PC-3 (cell line): Measurements from ENCODE around the gene FXR2. TPM values are rescaled to one million over a fixed set of nuclear protein-coding genes. Genes with fewer than 3 reads are reported as not detected.

Source experiments
- ATAC-seq: fragments of 200-7000 bp; cut with Tn5 transposase; 2 replicates; pipeline ENCODE4 v1.9.1; 2020; ENCODE audit warnings: mild to moderate bottlenecking, moderate library complexity
- BruUV-seq: library from RNA; stranded (reverse); fragments of 400-500 nt; replicated peaks from 2 replicates; lab custom pipeline; 2021; lab: Mats Ljungman, UMichigan
- CTCF ChIA-PET: fragments of 300-600 bp; sonication (Branson Sonifier 250); formaldehyde crosslinking; loops from one replicate; lab custom pipeline; 2022; ENCODE audit warnings: antibody characterized with exemption; lab: Charles Lee
- POLR2A ChIA-PET: fragments of 300-600 bp; sonication (Branson Sonifier 250); formaldehyde crosslinking; loops from one replicate; lab custom pipeline; 2022; ENCODE audit warnings: antibody characterized with exemption; ENCODE audit not compliant: unreplicated experiment; lab: Charles Lee
- DNase-seq: peaks from one replicate; pipeline ENCODE4 v3.0.0-alpha.2; 2015
- H2AFZ ChIP-seq: fragments of 300-600 bp; sonication (generic); 2 replicates; pipeline ENCODE4 v1.6.0; 2016; ENCODE audit warnings: antibody characterized with exemption, low read length
- H3F3A ChIP-seq: fragments of 300-600 bp; sonication (generic); one replicate; pipeline ENCODE4 v1.6.0; 2017; ENCODE audit warnings: antibody characterized with exemption, low read length, control low read depth, mild to moderate bottlenecking; ENCODE audit not compliant: unreplicated experiment
- H3K27ac ChIP-seq: fragments of 300-600 bp; sonication (generic); 2 replicates; pipeline ENCODE4 v1.5.1; 2016; ENCODE audit warnings: mild to moderate bottlenecking, low read length
- H3K27me3 ChIP-seq: fragments of 300-600 bp; sonication (generic); 2 replicates; pipeline ENCODE4 v1.6.1; 2016; ENCODE audit warnings: low read length, mixed read lengths
- H3K36me3 ChIP-seq: fragments of 300-600 bp; sonication (generic); 2 replicates; pipeline ENCODE4 v1.6.1; 2016; ENCODE audit warnings: low read depth, mixed run types, low read length, mixed read lengths
- H3K4me1 ChIP-seq: fragments of 300-600 bp; sonication (generic); 2 replicates; pipeline ENCODE4 v1.5.1; 2016; ENCODE audit warnings: low read length; ENCODE audit not compliant: insufficient read depth
- H3K4me2 ChIP-seq: fragments of 300-600 bp; sonication (generic); 2 replicates; pipeline ENCODE4 v1.6.0; 2016; ENCODE audit warnings: low read length
- H3K4me3 ChIP-seq: fragments of 300-600 bp; sonication (generic); 2 replicates; pipeline ENCODE4 v1.5.1; 2016; ENCODE audit warnings: mild to moderate bottlenecking, low read length, mixed read lengths
- H3K79me2 ChIP-seq: fragments of 300-600 bp; sonication (generic); 2 replicates; pipeline ENCODE4 v1.6.1; 2017; ENCODE audit warnings: low read length, mixed read lengths
- H3K9ac ChIP-seq: fragments of 300-600 bp; sonication (generic); 2 replicates; pipeline ENCODE4 v1.6.0; 2016; ENCODE audit warnings: mild to moderate bottlenecking, low read length
- H3K9me2 ChIP-seq: fragments of 300-600 bp; sonication (generic); replicated peaks from 2 replicates; pipeline ENCODE4 v1.6.1; 2016; ENCODE audit warnings: mixed run types, low read length, mixed read lengths
- H3K9me3 ChIP-seq: fragments of 300-600 bp; sonication (generic); 2 replicates; pipeline ENCODE4 v1.6.1; 2016; ENCODE audit warnings: low read length, mixed read lengths
- H4K20me1 ChIP-seq: fragments of 300-600 bp; sonication (generic); 2 replicates; pipeline ENCODE4 v1.6.1; 2016; ENCODE audit warnings: low read length, mixed read lengths
- EZH2 ChIP-seq: fragments of 300-600 bp; sonication (generic); IDR thresholded peaks from one replicate; pipeline ENCODE4 v1.6.1; 2017; ENCODE audit warnings: antibody characterized with exemption, mild to moderate bottlenecking, low read length; ENCODE audit not compliant: unreplicated experiment
- EZH2phosphoT487 ChIP-seq: fragments of 300-600 bp; sonication (generic); IDR thresholded peaks from 2 replicates; pipeline ENCODE4 v1.6.1; 2018; ENCODE audit warnings: mild to moderate bottlenecking, antibody characterized with exemption, low read length, borderline replicate concordance
- intact Hi-C: fragments of 100-400 bp; cut with micrococcal nuclease; formaldehyde crosslinking; loops from 2 replicates; pipeline ENCODE4 v1.9.0; 2023
- total RNA-seq: library from RNA; depleted of rRNA; stranded (reverse); fragments of >200 nt; gene quantifications from 2 replicates; pipeline ENCODE4 v1.2.3, GENCODE V29; 2014
- TF ChIP-seq, protein P1 (sequence below): fragments of 300-600 bp; sonication (generic); conservative IDR thresholded peaks from 2 replicates; pipeline ENCODE4 v1.5.1; 2017; ENCODE audit warnings: antibody characterized with exemption, low read depth, mild to moderate bottlenecking, low read length

The FXR2 gene
- total RNA-seq, 1 experiment from 2014 or later, result 51.4 TPM

DNA sequence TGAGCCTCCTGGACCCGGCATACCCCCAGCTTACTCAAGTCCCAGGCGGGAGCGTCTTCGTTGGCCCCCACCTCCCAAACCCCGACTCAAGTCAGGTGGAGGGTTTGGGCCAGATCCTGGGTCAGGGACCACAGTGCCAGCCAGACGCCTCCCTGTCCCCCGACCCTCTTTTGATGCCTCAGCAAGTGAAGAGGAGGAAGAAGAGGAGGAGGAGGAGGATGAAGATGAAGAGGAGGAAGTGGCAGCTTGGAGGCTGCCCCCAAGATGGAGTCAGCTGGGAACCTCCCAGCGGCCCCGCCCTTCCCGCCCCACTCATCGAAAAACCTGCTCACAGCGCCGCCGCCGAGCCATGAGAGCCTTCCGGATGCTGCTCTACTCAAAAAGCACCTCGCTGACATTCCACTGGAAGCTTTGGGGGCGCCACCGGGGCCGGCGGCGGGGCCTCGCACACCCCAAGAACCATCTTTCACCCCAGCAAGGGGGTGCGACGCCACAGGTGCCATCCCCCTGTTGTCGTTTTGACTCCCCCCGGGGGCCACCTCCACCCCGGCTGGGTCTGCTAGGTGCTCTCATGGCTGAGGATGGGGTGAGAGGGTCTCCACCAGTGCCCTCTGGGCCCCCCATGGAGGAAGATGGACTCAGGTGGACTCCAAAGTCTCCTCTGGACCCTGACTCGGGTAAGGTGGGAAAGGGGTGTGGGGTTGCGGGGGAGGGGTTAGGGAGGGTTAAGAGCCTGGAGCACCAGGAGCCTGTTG lies 51.4 kb downstream of the FXR2 start:
- no peaks in the 10 kb centered on the region for H3K9me2 ChIP-seq
- peaks cover 42% of the 10 kb centered on the region for H3K79me2 ChIP-seq
- H3K4me2 ChIP-seq, result peak overlapping the region; percentile 100
- H3K9me3 ChIP-seq, result no peaks in the 10 kb centered on the region
- ChIA-PET CTCF (no interaction called here), POLR2A (no interaction called here)
- peaks cover 31% of the 10 kb centered on the region for H3K4me1 ChIP-seq
- no peaks in the 10 kb centered on the region for H3K27me3 ChIP-seq
- H4K20me1 ChIP-seq, result no peaks in the 10 kb centered on the region
- DNase-seq (no peak), ATAC-seq (no peak)
- H3K36me3 ChIP-seq, result peaks cover 14% of the 10 kb centered on the region; the same call in 1 of the 2 replicates
- BruUV-seq, result no TSS peak
- intact Hi-C loops, result no loop called here
- no peak overlapping the region for H3K27ac ChIP-seq
- no peaks in the 10 kb centered on the region for H3F3A ChIP-seq
- TF ChIP-seq EZH2 (no peak), EZH2phosphoT487 (no peak)
- TF ChIP-seq, protein P1, sequence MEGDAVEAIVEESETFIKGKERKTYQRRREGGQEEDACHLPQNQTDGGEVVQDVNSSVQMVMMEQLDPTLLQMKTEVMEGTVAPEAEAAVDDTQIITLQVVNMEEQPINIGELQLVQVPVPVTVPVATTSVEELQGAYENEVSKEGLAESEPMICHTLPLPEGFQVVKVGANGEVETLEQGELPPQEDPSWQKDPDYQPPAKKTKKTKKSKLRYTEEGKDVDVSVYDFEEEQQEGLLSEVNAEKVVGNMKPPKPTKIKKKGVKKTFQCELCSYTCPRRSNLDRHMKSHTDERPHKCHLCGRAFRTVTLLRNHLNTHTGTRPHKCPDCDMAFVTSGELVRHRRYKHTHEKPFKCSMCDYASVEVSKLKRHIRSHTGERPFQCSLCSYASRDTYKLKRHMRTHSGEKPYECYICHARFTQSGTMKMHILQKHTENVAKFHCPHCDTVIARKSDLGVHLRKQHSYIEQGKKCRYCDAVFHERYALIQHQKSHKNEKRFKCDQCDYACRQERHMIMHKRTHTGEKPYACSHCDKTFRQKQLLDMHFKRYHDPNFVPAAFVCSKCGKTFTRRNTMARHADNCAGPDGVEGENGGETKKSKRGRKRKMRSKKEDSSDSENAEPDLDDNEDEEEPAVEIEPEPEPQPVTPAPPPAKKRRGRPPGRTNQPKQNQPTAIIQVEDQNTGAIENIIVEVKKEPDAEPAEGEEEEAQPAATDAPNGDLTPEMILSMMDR, result no peak
- no peak overlapping the region for H2AFZ ChIP-seq
- H3K4me3 ChIP-seq, result peak overlapping the region; percentile 95
- peak overlapping the region; percentile 98 for H3K9ac ChIP-seq

DNA sequence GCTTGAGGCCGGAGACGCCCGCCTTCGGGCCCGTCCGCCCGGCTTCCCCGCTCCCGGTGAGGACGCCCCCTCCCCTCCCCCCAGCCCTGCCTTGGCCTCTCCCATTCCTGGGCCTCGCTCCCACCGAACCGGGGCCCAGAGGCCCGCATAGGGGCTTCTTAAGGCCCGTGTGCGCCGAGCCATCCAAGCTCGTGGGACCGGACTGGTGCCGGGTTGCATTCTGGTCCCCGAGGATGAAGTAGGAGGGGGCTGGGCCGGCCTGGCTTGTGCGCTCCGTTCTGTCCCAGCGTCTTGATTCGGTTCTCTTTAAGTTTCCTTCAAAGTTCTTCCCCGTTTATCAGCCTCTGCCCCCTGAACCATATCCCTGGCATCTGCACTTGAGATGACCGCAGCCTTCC lies 52.5 kb downstream of the FXR2 start:
- BruUV-seq, result TSS peak; percentile 25
- Histone ChIP-seq H3K4me1 (peaks cover 37% of the 10 kb centered on the region), H3K27me3 (no peaks in the 10 kb centered on the region), H3K36me3 (peaks cover 14% of the 10 kb centered on the region; the same call in 1 of the 2 replicates), H3K27ac (peak overlapping the region; percentile 46), H4K20me1 (no peaks in the 10 kb centered on the region), H3K4me3 (peak overlapping the region; percentile 95), H3K4me2 (peak overlapping the region; percentile 100), H2AFZ (peak overlapping the region; percentile 73), H3K9me2 (no peaks in the 10 kb centered on the region), H3F3A (no peaks in the 10 kb centered on the region), H3K9ac (peak overlapping the region; percentile 98), H3K9me3 (no peaks in the 10 kb centered on the region), H3K79me2 (peaks cover 42% of the 10 kb centered on the region)
- ATAC-seq (no peak), DNase-seq (no peak)
- intact Hi-C loops, result no loop called here
- ChIA-PET CTCF (no interaction called here), POLR2A (interaction anchor here (0.5 to 0.7 kb wide), 2 partner anchors 123 to 158 kb away, joined by 3 read pairs; no protein-coding TSS in a partner anchor)
- no peak for TF ChIP-seq EZH2phosphoT487
- no peak for TF ChIP-seq EZH2
- TF ChIP-seq, protein P1, result no peak
